ENCODE results near the gene INTS15. TPM values are rescaled to one million over a fixed set of nuclear protein-coding genes. Genes with fewer than 3 reads are reported as not detected.

INTS15 gene
- total and polyA plus RNA-seq, 2 donors (not counting 3 experiments of a cell fraction or from before 2014, with no cell fraction given), result 35.7 to 51.6 TPM

- Histone ChIP-seq H3K79me2 (ENCODE audit: control insufficient read depth, insufficient read depth, low read length) (no peaks in the 10 kb centered on the region), H3K4me3 (replicated peaks in 1 of 3; ENCODE audit: insufficient read depth in 1 of 3, low read depth in 1 of 3, low read length in 3 of 3) (no peak overlapping the region), H4K20me1 (replicated peaks; ENCODE audit: control insufficient read depth, extremely low read depth, insufficient read depth, low read length) (no peaks in the 10 kb centered on the region), H3K36me3 (ENCODE audit: control insufficient read depth in 2 of 2, extremely low read depth in 1 of 2, insufficient read depth in 2 of 2, low read length in 2 of 2) (no peaks in the 10 kb centered on the region), H3K27me3 (ENCODE audit: control insufficient read depth in 2 of 2, insufficient read depth in 2 of 2, low read length in 2 of 2) (no peaks in the 10 kb centered on the region), H3K9me1 (replicated peaks; ENCODE audit: control insufficient read depth, extremely low read depth, insufficient read depth, low read length) (no peaks in the 10 kb centered on the region), H3K9ac (replicated peaks; ENCODE audit: extremely low read depth, insufficient read depth, low read length) (no peak overlapping the region), H3K4me1 (ENCODE audit: control insufficient read depth, extremely low read depth, insufficient read depth, low read length) (no peaks in the 10 kb centered on the region), H3K4me2 (ENCODE audit: insufficient read depth, low read length) (no peak overlapping the region), H3K27ac (ENCODE audit: insufficient read depth, low read depth, low read length) (no peak overlapping the region), H3K9me3 (replicated peaks; ENCODE audit: control insufficient read depth, insufficient read depth, low read length) (no peaks in the 10 kb centered on the region), H2AFZ (ENCODE audit: low read depth, low read length) (no peak overlapping the region)
- DNase-seq (ENCODE audit: low read depth, low spot score), result no peak
- ChIA-PET CTCF (interaction anchor here (1.3 to 1.4 kb wide), 2 partner anchors 9 to 22 kb away, joined by 3 to 7 read pairs; partner anchors contain the start of gene INTS15), POLR2A (no interaction called here)
- dilution Hi-C loops (cut with MboI; ENCODE audit: extremely low pct_ligation_motif_present, low sequenced_read_pairs), result no loop called here
- TF ChIP-seq, protein P1, sequence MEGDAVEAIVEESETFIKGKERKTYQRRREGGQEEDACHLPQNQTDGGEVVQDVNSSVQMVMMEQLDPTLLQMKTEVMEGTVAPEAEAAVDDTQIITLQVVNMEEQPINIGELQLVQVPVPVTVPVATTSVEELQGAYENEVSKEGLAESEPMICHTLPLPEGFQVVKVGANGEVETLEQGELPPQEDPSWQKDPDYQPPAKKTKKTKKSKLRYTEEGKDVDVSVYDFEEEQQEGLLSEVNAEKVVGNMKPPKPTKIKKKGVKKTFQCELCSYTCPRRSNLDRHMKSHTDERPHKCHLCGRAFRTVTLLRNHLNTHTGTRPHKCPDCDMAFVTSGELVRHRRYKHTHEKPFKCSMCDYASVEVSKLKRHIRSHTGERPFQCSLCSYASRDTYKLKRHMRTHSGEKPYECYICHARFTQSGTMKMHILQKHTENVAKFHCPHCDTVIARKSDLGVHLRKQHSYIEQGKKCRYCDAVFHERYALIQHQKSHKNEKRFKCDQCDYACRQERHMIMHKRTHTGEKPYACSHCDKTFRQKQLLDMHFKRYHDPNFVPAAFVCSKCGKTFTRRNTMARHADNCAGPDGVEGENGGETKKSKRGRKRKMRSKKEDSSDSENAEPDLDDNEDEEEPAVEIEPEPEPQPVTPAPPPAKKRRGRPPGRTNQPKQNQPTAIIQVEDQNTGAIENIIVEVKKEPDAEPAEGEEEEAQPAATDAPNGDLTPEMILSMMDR (IDR thresholded peaks at IDR 0.05; ENCODE audit: extremely low read depth in 1 of 2, insufficient read depth in 1 of 2, low read depth in 1 of 2, low read length in 2 of 2), result no peak
- no peak for TF ChIP-seq GATA2 (IDR thresholded peaks at IDR 0.05; ENCODE audit: insufficient read depth, insufficient read length, low read depth, low read length)
- TF ChIP-seq FOS (IDR thresholded peaks at IDR 0.05; ENCODE audit: borderline replicate concordance, insufficient read depth, low read length), result no peak
- no peak for TF ChIP-seq MAX (IDR thresholded peaks at IDR 0.05; ENCODE audit: insufficient read depth, insufficient read length)
- TF ChIP-seq EZH2 (IDR thresholded peaks at IDR 0.05; ENCODE audit: borderline replicate concordance, low read depth, low read length, severe bottlenecking), result no peak
- TF ChIP-seq MYC (IDR thresholded peaks at IDR 0.05; ENCODE audit: low read depth, low read length), result no peak
- TF ChIP-seq JUN (IDR thresholded peaks at IDR 0.05; ENCODE audit: borderline replicate concordance, insufficient read depth, insufficient read length, low read depth), result no peak
- no peak for TF ChIP-seq POLR2A (IDR thresholded peaks at IDR 0.05; ENCODE audit: low read depth, low read length)
- TF ChIP-seq POLR2AphosphoS5 (IDR thresholded peaks at IDR 0.05; ENCODE audit: insufficient read depth, low read depth, low read length), result no peak
- no TSS peak for BruUV-seq (replicated peaks)
- intact Hi-C loops (cut with micrococcal nuclease), result no loop called here
- FAIRE-seq, result no peak
Observed at GRCh38 chr7:6567886-6568285, 21.9 kb upstream of the INTS15 start.
